SK-N-SH treated with all-trans-retinoic acid at 6 μM for 48 hours (cell line): ENCODE measurements around the gene PIK3R1.

ENCODE experiments used
- ATAC-seq: fragments of 200-7000 bp; cut with Tn5 transposase; 3 replicates; pipeline ENCODE4 v1.9.1; 2020; ENCODE audit warnings: mild to moderate bottlenecking, moderate library complexity
- ARNTL ChIP-seq: fragments of 450-650 bp; formaldehyde crosslinking; IDR thresholded peaks from 2 replicates; pipeline ENCODE4 v1.5.0; 2020; ENCODE audit warnings: low read depth, mild to moderate bottlenecking, moderate library complexity, borderline replicate concordance
- BACH2 ChIP-seq: fragments of 250-450 bp; sonication (Bioruptor Pico); IDR thresholded peaks from 2 replicates; pipeline ENCODE4 v1.9.0; 2021; ENCODE audit warnings: mild to moderate bottlenecking, borderline replicate concordance
- CREB5 ChIP-seq: fragments of 250-450 bp; sonication (Bioruptor Pico); IDR thresholded peaks from 2 replicates; pipeline ENCODE4 v1.5.1; 2020; ENCODE audit warnings: low read depth, mild to moderate bottlenecking, moderate library complexity
- CSDC2 ChIP-seq: fragments of 250-450 bp; sonication (Bioruptor Pico); IDR thresholded peaks from 2 replicates; pipeline ENCODE4 v1.5.0; 2020; ENCODE audit warnings: mild to moderate bottlenecking, moderate library complexity
- CSRNP3 ChIP-seq: fragments of 250-450 bp; sonication (Bioruptor Pico); IDR thresholded peaks from 2 replicates; pipeline ENCODE4 v1.5.1; 2021; ENCODE audit warnings: mild to moderate bottlenecking, moderate library complexity
- ESRRG ChIP-seq: fragments of 250-450 bp; sonication (Bioruptor Pico); IDR thresholded peaks from 2 replicates; pipeline ENCODE4 v1.6.1; 2021; ENCODE audit warnings: mild to moderate bottlenecking
- ISL1 ChIP-seq: fragments of 250-450 bp; sonication (Bioruptor Pico); IDR thresholded peaks from 2 replicates; pipeline ENCODE4 v2.1.2; 2022; ENCODE audit warnings: mild to moderate bottlenecking, moderate library complexity
- OSR1 ChIP-seq: fragments of 250-450 bp; sonication (Bioruptor Pico); IDR thresholded peaks from 2 replicates; pipeline ENCODE4 v1.8.0; 2022; ENCODE audit warnings: moderate library complexity, mild to moderate bottlenecking, inconsistent platforms
- PPARA ChIP-seq: fragments of 250-450 bp; sonication (Bioruptor Pico); IDR thresholded peaks from 2 replicates; pipeline ENCODE4 v1.5.0; 2020; ENCODE audit warnings: mild to moderate bottlenecking, borderline replicate concordance
- RARB ChIP-seq: fragments of 250-450 bp; sonication (Bioruptor Pico); IDR thresholded peaks from 2 replicates; pipeline ENCODE4 v1.8.0; 2021; ENCODE audit warnings: mild to moderate bottlenecking, moderate library complexity
- SNAI2 ChIP-seq: fragments of 250-450 bp; sonication (Bioruptor Pico); IDR thresholded peaks from 2 replicates; pipeline ENCODE4 v1.5.0; 2020; ENCODE audit warnings: mild to moderate bottlenecking, moderate library complexity
- TCF4 ChIP-seq: fragments of 250-450 bp; sonication (Bioruptor Pico); IDR thresholded peaks from 2 replicates; pipeline ENCODE4 v1.8.0; 2021; ENCODE audit warnings: mild to moderate bottlenecking, moderate library complexity, borderline replicate concordance
- TOX ChIP-seq: fragments of 250-450 bp; sonication (Bioruptor Pico); IDR thresholded peaks from 2 replicates; pipeline ENCODE4 v1.8.0; 2021; ENCODE audit warnings: mild to moderate bottlenecking, moderate library complexity, borderline replicate concordance
- TSHZ2 ChIP-seq: fragments of 250-450 bp; sonication (Bioruptor Pico); IDR thresholded peaks from 2 replicates; pipeline ENCODE4 v1.5.0; 2020; ENCODE audit warnings: mild to moderate bottlenecking, moderate library complexity
- ZC3H10 ChIP-seq: fragments of 250-450 bp; sonication (Bioruptor Pico); IDR thresholded peaks from 2 replicates; pipeline ENCODE4 v1.5.1; 2021; ENCODE audit warnings: mild to moderate bottlenecking, moderate library complexity
- ZFP3 ChIP-seq: fragments of 250-450 bp; sonication (Bioruptor Pico); IDR thresholded peaks from 2 replicates; pipeline ENCODE4 v1.5.0; 2020; ENCODE audit warnings: mild to moderate bottlenecking, moderate library complexity
- ZFP30 ChIP-seq: fragments of 450-650 bp; formaldehyde crosslinking; IDR thresholded peaks from 2 replicates; pipeline ENCODE4 v1.5.0; 2022; ENCODE audit warnings: mild to moderate bottlenecking, moderate library complexity
- ZNF565 ChIP-seq: fragments of 450-650 bp; formaldehyde crosslinking; conservative IDR thresholded peaks from 2 replicates; pipeline ENCODE4 v1.5.0; 2020; ENCODE audit warnings: low read depth, mild to moderate bottlenecking, moderate library complexity
- ZNF70 ChIP-seq: fragments of 450-650 bp; formaldehyde crosslinking; IDR thresholded peaks from 2 replicates; pipeline ENCODE4 v1.5.0; 2020; ENCODE audit warnings: mild to moderate bottlenecking, moderate library complexity
- TF ChIP-seq, protein P1 (sequence below): fragments of 250-450 bp; sonication (Bioruptor Pico); IDR thresholded peaks from 2 replicates; pipeline ENCODE4 v1.8.0; 2020; ENCODE audit warnings: mild to moderate bottlenecking, moderate library complexity, borderline replicate concordance
- TF ChIP-seq, protein P2 (sequence below): fragments of 250-450 bp; sonication (Bioruptor Pico); IDR thresholded peaks from 2 replicates; pipeline ENCODE4 v1.8.0; 2021; ENCODE audit warnings: low read depth, mild to moderate bottlenecking, moderate library complexity, borderline replicate concordance

Gene PIK3R1

GRCh38 chr5:68319706-68320412, 104.3 kb downstream of the PIK3R1 start:
- ATAC-seq, result no peak
- TF ChIP-seq ARNTL (CRISPR knock-in tag) (no peak), TCF4 (CRISPR knock-in tag) (no peak), ZFP30 (CRISPR knock-in tag) (no peak), ISL1 (no peak), CSRNP3 (no peak), ZNF70 (no peak), TOX (CRISPR knock-in tag) (no peak), ZC3H10 (CRISPR knock-in tag) (no peak), OSR1 (CRISPR knock-in tag) (no peak), ESRRG (CRISPR knock-in tag) (no peak), ZFP3 (CRISPR knock-in tag) (no peak), ZNF565 (no peak)
- TF ChIP-seq, protein P1, sequence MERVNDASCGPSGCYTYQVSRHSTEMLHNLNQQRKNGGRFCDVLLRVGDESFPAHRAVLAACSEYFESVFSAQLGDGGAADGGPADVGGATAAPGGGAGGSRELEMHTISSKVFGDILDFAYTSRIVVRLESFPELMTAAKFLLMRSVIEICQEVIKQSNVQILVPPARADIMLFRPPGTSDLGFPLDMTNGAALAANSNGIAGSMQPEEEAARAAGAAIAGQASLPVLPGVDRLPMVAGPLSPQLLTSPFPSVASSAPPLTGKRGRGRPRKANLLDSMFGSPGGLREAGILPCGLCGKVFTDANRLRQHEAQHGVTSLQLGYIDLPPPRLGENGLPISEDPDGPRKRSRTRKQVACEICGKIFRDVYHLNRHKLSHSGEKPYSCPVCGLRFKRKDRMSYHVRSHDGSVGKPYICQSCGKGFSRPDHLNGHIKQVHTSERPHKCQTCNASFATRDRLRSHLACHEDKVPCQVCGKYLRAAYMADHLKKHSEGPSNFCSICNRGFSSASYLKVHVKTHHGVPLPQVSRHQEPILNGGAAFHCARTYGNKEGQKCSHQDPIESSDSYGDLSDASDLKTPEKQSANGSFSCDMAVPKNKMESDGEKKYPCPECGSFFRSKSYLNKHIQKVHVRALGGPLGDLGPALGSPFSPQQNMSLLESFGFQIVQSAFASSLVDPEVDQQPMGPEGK (CRISPR knock-in tag), result no peak

- no peak for TF ChIP-seq ARNTL (CRISPR knock-in tag)
- TF ChIP-seq ZNF70, result no peak
- no peak for TF ChIP-seq ISL1
- no peak for TF ChIP-seq ZNF565
- TF ChIP-seq, protein P2, sequence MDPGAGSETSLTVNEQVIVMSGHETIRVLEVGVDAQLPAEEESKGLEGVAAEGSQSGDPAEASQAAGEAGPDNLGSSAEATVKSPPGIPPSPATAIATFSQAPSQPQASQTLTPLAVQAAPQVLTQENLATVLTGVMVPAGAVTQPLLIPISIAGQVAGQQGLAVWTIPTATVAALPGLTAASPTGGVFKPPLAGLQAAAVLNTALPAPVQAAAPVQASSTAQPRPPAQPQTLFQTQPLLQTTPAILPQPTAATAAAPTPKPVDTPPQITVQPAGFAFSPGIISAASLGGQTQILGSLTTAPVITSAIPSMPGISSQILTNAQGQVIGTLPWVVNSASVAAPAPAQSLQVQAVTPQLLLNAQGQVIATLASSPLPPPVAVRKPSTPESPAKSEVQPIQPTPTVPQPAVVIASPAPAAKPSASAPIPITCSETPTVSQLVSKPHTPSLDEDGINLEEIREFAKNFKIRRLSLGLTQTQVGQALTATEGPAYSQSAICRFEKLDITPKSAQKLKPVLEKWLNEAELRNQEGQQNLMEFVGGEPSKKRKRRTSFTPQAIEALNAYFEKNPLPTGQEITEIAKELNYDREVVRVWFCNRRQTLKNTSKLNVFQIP (CRISPR knock-in tag), result no peak
- TF ChIP-seq SNAI2, result no peak
- no peak for TF ChIP-seq BACH2 (CRISPR knock-in tag)
- no peak for TF ChIP-seq TSHZ2 (CRISPR knock-in tag)
- TF ChIP-seq PPARA, result no peak
- TF ChIP-seq, protein P1 (CRISPR knock-in tag), result no peak
- TF ChIP-seq ESRRG (CRISPR knock-in tag), result no peak
- TF ChIP-seq ZC3H10 (CRISPR knock-in tag), result no peak
- no peak for TF ChIP-seq RARB (CRISPR knock-in tag)
- no peak for TF ChIP-seq CREB5 (CRISPR knock-in tag)
- TF ChIP-seq CSDC2, result no peak
- no peak for TF ChIP-seq ZFP3 (CRISPR knock-in tag)
- no peak for ATAC-seq
Observed at GRCh38 chr5:68320413-68320986, 104.9 kb downstream of the PIK3R1 start.
